Endothelial cell of umbilical vein (primary cell): ENCODE measurements around the gene TCHHL1. TPM values are rescaled to one million over a fixed set of nuclear protein-coding genes. Genes with fewer than 3 reads are reported as not detected.

Experiments
- BruUV-seq: library from RNA; stranded (reverse); fragments of 400-500 nt; replicated peaks from 2 replicates; lab custom pipeline; 2021; lab: Mats Ljungman, UMichigan
- CTCF ChIA-PET: fragments of 300-600, 350-600 bp; sonication (Branson Sonifier 250); formaldehyde crosslinking; loops from one replicate; lab custom pipeline; 2021; ENCODE audit warnings: antibody characterized with exemption, inconsistent platforms; lab: Charles Lee
- POLR2A ChIA-PET: fragments of 300-600, 350-600 bp; sonication (Branson Sonifier 250); formaldehyde crosslinking; loops from one replicate; lab custom pipeline; 2021; ENCODE audit warnings: antibody characterized with exemption, inconsistent platforms; lab: Charles Lee
- DNase-seq: peaks from one replicate; pipeline ENCODE4 v3.0.0-alpha.2; 2011; ENCODE audit warnings: low read depth, low spot score
- FAIRE-seq: peaks from 2 replicates; lab custom pipeline; 2011; peaks lifted over from hg19 to GRCh38; lab: Jason Lieb, UNC
- H2AFZ ChIP-seq: 2 replicates; pipeline ENCODE4 v1.6.0; 2012; ENCODE audit warnings: low read depth, low read length, control low read depth, inconsistent platforms
- H3K27ac ChIP-seq: 2 replicates; pipeline ENCODE4 v1.5.1; 2011; ENCODE audit warnings: low read depth, mild to moderate bottlenecking, control low read depth, low read length, moderate library complexity; ENCODE audit not compliant: insufficient read depth
- H3K27me3 ChIP-seq, 2 experiments: 2 replicates each; pipeline versions ENCODE4 v1.6.0 to v1.6.1; 2011; ENCODE audit warnings: low read length in 2 of 2, mixed read lengths in 1 of 2; ENCODE audit not compliant: control insufficient read depth in 2 of 2, insufficient read depth in 2 of 2
- H3K36me3 ChIP-seq, 2 experiments: 2 replicates in 1 of 2; 3 replicates in 1 of 2; pipeline ENCODE4 v1.5.1; 2011; ENCODE audit warnings: low read length in 2 of 2, mild to moderate bottlenecking in 1 of 2, moderate library complexity in 1 of 2; ENCODE audit not compliant: control insufficient read depth in 2 of 2, insufficient read depth in 2 of 2; ENCODE audit errors: extremely low read depth in 1 of 2
- H3K4me1 ChIP-seq: 3 replicates; pipeline ENCODE4 v1.5.1; 2011; ENCODE audit warnings: mild to moderate bottlenecking, low read length; ENCODE audit not compliant: control insufficient read depth, insufficient read depth; ENCODE audit errors: extremely low read depth
- H3K4me2 ChIP-seq: 2 replicates; pipeline ENCODE4 v1.6.1; 2011; ENCODE audit warnings: low read length, control low read depth, mixed read lengths; ENCODE audit not compliant: insufficient read depth
- H3K4me3 ChIP-seq, 3 experiments: fragments of 200-600 bp in 1 of 3; sonication (generic), shearing (Covaris generic) in 1 of 3; replicated peaks in 1 of 3; 2 replicates each; pipeline ENCODE4 v1.5.1; 2011 to 2016; ENCODE audit warnings: control low read depth in 3 of 3, low read length in 3 of 3, mild to moderate bottlenecking in 2 of 3, inconsistent platforms in 1 of 3, low read depth in 1 of 3, moderate library complexity in 1 of 3; ENCODE audit not compliant: insufficient read depth in 1 of 3
- H3K79me2 ChIP-seq: 2 replicates; pipeline ENCODE4 v1.6.0; 2012; ENCODE audit warnings: low read length, inconsistent platforms; ENCODE audit not compliant: control insufficient read depth, insufficient read depth
- H3K9ac ChIP-seq: replicated peaks from 2 replicates; pipeline ENCODE3; 2011; ENCODE audit warnings: low read length, control low read depth; ENCODE audit not compliant: insufficient read depth; ENCODE audit errors: extremely low read depth
- H3K9me1 ChIP-seq: replicated peaks from 3 replicates; pipeline ENCODE4 v1.6.0; 2011; ENCODE audit warnings: mild to moderate bottlenecking, low read length; ENCODE audit not compliant: control insufficient read depth, insufficient read depth; ENCODE audit errors: extremely low read depth
- H3K9me3 ChIP-seq: replicated peaks from 2 replicates; pipeline ENCODE4 v1.5.1; 2012; ENCODE audit warnings: low read length, inconsistent platforms; ENCODE audit not compliant: control insufficient read depth, insufficient read depth
- H4K20me1 ChIP-seq: replicated peaks from 2 replicates; pipeline ENCODE3; 2011; ENCODE audit warnings: mild to moderate bottlenecking, low read length; ENCODE audit not compliant: control insufficient read depth, insufficient read depth; ENCODE audit errors: extremely low read depth
- EZH2 ChIP-seq: IDR thresholded peaks from 2 replicates; pipeline ENCODE4 v1.6.1; 2012; ENCODE audit warnings: borderline replicate concordance, low read depth, mild to moderate bottlenecking, moderate library complexity, low read length, inconsistent platforms; ENCODE audit not compliant: severe bottlenecking
- FOS ChIP-seq: IDR thresholded peaks from 2 replicates; pipeline ENCODE4 v1.6.1; 2011; ENCODE audit warnings: mild to moderate bottlenecking, low read length, moderate library complexity, borderline replicate concordance; ENCODE audit not compliant: insufficient read depth
- GATA2 ChIP-seq: IDR thresholded peaks from 2 replicates; pipeline ENCODE4 v1.7.0; 2011; ENCODE audit warnings: low read depth, mild to moderate bottlenecking, moderate library complexity, mixed read lengths, low read length; ENCODE audit not compliant: insufficient read length, insufficient read depth
- JUN ChIP-seq: IDR thresholded peaks from 2 replicates; pipeline ENCODE4 v1.6.1; 2011; ENCODE audit warnings: borderline replicate concordance, low read depth; ENCODE audit not compliant: insufficient read length, insufficient read depth
- MYC ChIP-seq: IDR thresholded peaks from one replicate; pipeline ENCODE4 v1.6.1; 2011; ENCODE audit warnings: mild to moderate bottlenecking, low read depth, low read length
- POLR2AphosphoS5 ChIP-seq: IDR thresholded peaks from 2 replicates; pipeline ENCODE4 v1.6.1; 2012; ENCODE audit warnings: low read depth, mild to moderate bottlenecking, control low read depth, low read length, moderate library complexity; ENCODE audit not compliant: insufficient read depth
- dilution Hi-C: fragments of 300-500 bp; cut with MboI; formaldehyde crosslinking; loops from one replicate; pipeline ENCODE4 v1.15.0; 2019; ENCODE audit warnings: low sequenced_read_pairs; ENCODE audit not compliant: extremely low pct_ligation_motif_present
- intact Hi-C: fragments of 100-400 bp; cut with micrococcal nuclease; formaldehyde crosslinking; loops from one replicate; pipeline ENCODE4 v1.10.0; 2022
- polyA plus RNA-seq, 4 experiments: library from polyadenylated mRNA; depleted of rRNA in 3 of 4; stranded (reverse) in 3 of 4; unstranded in 1 of 4; fragments of >200 nt; gene quantifications; 2 replicates each; pipeline versions ENCODE4 v1.2.1 to v1.2.3, GENCODE V29; 2011 to 2012; ENCODE audit warnings: missing spikeins in 1 of 4
- total RNA-seq: library from RNA; stranded (reverse); gene quantifications from 2 replicates; pipeline ENCODE4 v1.2.3, GENCODE V29; 2021
- TF ChIP-seq, protein P1 (sequence below), 2 donors: IDR thresholded peaks; 1 replicate in 1 of 2; 2 replicates in 1 of 2; pipeline ENCODE4 v1.5.1; 2011; ENCODE audit warnings: low read length in 2 of 2, mild to moderate bottlenecking in 2 of 2, moderate library complexity in 2 of 2, control low read depth in 1 of 2, inconsistent platforms in 1 of 2, low read depth in 1 of 2; ENCODE audit not compliant: insufficient read depth in 1 of 2; ENCODE audit errors: extremely low read depth in 1 of 2

The TCHHL1 gene
- total and polyA plus RNA-seq, 2 donors (not counting 3 experiments of a cell fraction or from before 2014, with no cell fraction given) = not detected

DNA sequence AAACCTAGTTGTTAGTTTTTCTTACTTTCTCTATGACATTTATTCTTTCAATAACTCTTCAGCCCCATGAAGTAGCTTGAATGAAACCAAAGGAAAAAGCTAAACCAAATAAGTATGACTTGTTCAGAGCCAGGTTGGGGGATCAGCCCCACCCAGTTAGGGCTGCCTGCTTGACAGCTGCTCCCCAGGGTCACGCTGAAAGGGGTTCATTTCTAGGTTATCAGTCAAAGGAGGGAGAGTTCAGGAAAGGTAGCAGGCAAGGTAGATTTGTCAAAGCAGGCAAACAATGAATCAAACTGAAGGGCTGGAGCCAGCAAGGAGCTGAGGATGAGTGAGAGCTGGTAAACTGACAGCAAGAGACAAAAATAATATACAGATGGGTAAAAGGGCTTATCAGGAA is 49.0 kb downstream of the TCHHL1 start:
- no TSS peak for BruUV-seq
- Histone ChIP-seq H3K27me3 (peaks cover 42 to 47% of the 10 kb centered on the region in 2 experiments), H3K4me1 (peaks cover 7% of the 10 kb centered on the region), H3K9ac (no peak overlapping the region), H3K9me3 (no peaks in the 10 kb centered on the region), H3K9me1 (no peaks in the 10 kb centered on the region), H4K20me1 (no peaks in the 10 kb centered on the region), H3K4me3 (no peak overlapping the region), H3K36me3 (no peaks in the 10 kb centered on the region), H3K27ac (no peak overlapping the region), H3K4me2 (no peak overlapping the region), H2AFZ (no peak overlapping the region), H3K79me2 (peaks cover 18% of the 10 kb centered on the region)
- DNase-seq (no peak), FAIRE-seq (no peak)
- dilution Hi-C loops = no loop called here
- TF ChIP-seq, protein P1, sequence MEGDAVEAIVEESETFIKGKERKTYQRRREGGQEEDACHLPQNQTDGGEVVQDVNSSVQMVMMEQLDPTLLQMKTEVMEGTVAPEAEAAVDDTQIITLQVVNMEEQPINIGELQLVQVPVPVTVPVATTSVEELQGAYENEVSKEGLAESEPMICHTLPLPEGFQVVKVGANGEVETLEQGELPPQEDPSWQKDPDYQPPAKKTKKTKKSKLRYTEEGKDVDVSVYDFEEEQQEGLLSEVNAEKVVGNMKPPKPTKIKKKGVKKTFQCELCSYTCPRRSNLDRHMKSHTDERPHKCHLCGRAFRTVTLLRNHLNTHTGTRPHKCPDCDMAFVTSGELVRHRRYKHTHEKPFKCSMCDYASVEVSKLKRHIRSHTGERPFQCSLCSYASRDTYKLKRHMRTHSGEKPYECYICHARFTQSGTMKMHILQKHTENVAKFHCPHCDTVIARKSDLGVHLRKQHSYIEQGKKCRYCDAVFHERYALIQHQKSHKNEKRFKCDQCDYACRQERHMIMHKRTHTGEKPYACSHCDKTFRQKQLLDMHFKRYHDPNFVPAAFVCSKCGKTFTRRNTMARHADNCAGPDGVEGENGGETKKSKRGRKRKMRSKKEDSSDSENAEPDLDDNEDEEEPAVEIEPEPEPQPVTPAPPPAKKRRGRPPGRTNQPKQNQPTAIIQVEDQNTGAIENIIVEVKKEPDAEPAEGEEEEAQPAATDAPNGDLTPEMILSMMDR (IDR thresholded peaks at IDR 0.05; ENCODE audit: extremely low read depth in 1 of 2, insufficient read depth in 1 of 2, low read depth in 1 of 2, low read length in 2 of 2) = no peak
- TF ChIP-seq POLR2AphosphoS5 (no peak), MYC (no peak), FOS (no peak), EZH2 (no peak), GATA2 (no peak)
- ChIA-PET CTCF (no interaction called here), POLR2A (no interaction called here)
- intact Hi-C loops = no loop called here

DNA sequence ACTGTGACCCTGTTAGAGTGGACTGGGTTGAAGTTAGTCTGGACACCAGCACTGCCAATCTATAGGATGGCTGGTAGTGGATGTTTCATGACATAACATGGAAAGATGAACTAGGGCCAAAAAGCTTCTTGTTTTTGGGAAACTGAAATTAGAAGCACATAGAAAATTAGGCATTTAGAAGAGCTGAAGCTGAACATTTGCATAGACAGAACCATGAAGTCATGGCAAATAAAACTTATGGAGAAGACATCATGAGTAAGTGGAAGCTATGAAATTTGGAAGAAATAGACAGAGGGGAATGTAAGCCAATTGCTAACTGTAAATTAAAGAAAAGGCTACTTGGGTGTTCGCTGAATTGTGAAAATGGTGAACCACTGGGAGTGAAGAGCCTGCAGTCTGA is 49.4 kb downstream of the TCHHL1 start:
- Histone ChIP-seq H3K79me2 (peaks cover 22% of the 10 kb centered on the region), H3K36me3 (no peaks in the 10 kb centered on the region), H3K4me3 (no peak overlapping the region), H3K9ac (no peak overlapping the region), H3K27ac (no peak overlapping the region), H3K9me1 (no peaks in the 10 kb centered on the region), H3K4me2 (no peak overlapping the region), H3K27me3 (peaks cover 42 to 44% of the 10 kb centered on the region in 2 experiments), H3K9me3 (no peaks in the 10 kb centered on the region), H3K4me1 (peaks cover 11% of the 10 kb centered on the region), H4K20me1 (no peaks in the 10 kb centered on the region), H2AFZ (no peak overlapping the region)
- BruUV-seq = no TSS peak
- intact Hi-C loops = no loop called here
- no peak for TF ChIP-seq JUN
- POLR2A ChIA-PET = no interaction called here
- CTCF ChIA-PET = no interaction called here
- FAIRE-seq (no peak), DNase-seq (no peak)
- dilution Hi-C loops = no loop called here
